HepG2 (cell line): ENCODE data around the gene GPR183. TPM values are rescaled to one million over a fixed set of nuclear protein-coding genes. Genes with fewer than 3 reads are reported as not detected.
A peak's percentile ranks its signal among the peaks of the same experiment; 100 is the strongest.

Experiments used
- ATAC-seq: fragments of 200-7000 bp; cut with Tn5 transposase; 3 replicates; pipeline ENCODE4 v1.9.1; 2020; ENCODE audit warnings: mild to moderate bottlenecking, moderate library complexity
- BruUV-seq: library from RNA; stranded (reverse); fragments of 400-500 nt; replicated peaks from 2 replicates; lab custom pipeline; 2021; lab: Mats Ljungman, UMichigan
- CTCF ChIA-PET: fragments of 300-600 bp; formaldehyde crosslinking; extraction: SDS; loops from one replicate; lab custom pipeline; 2021; ENCODE audit warnings: low total read pairs, inconsistent platforms, low intra/inter-chr PET ratio; lab: Yijun Ruan, JAX
- POLR2A ChIA-PET: fragments of 350-600 bp; sonication (Branson Sonifier 250); formaldehyde crosslinking; loops from one replicate; lab custom pipeline; 2020; ENCODE audit warnings: antibody characterized with exemption, inconsistent platforms; lab: Yijun Ruan, JAX
- DNase-seq: peaks from one replicate; pipeline ENCODE4 v3.0.0-alpha.2; 2015; ENCODE audit warnings: low spot score
- FAIRE-seq: peaks from 3 replicates; lab custom pipeline; 2011; peaks lifted over from hg19 to GRCh38; lab: Jason Lieb, UNC
- H2AFZ ChIP-seq: one replicate; pipeline ENCODE4 v1.6.1; 2011; ENCODE audit warnings: low read length, inconsistent platforms
- H3K27ac ChIP-seq: fragments of 300-600 bp; 3 replicates; pipeline ENCODE4 v1.8.0; 2011; ENCODE audit warnings: mixed run types, mild to moderate bottlenecking, mixed read lengths, low read length, inconsistent platforms; ENCODE audit not compliant: insufficient read depth; ENCODE audit errors: extremely low read length
- H3K27me3 ChIP-seq, 2 experiments: fragments of 200-600 bp in 1 of 2; 2 replicates in 1 of 2; 3 replicates in 1 of 2; pipeline versions ENCODE4 v1.6.0 to v1.8.0; 2011; ENCODE audit warnings: low read length in 2 of 2, mild to moderate bottlenecking in 2 of 2, moderate library complexity in 2 of 2, inconsistent platforms in 1 of 2; ENCODE audit not compliant: insufficient read depth in 2 of 2, control insufficient read depth in 1 of 2
- H3K36me3 ChIP-seq, 2 experiments: fragments of 200-600 bp in 1 of 2; replicated peaks in 1 of 2; 2 replicates in 1 of 2; 3 replicates in 1 of 2; pipeline versions ENCODE4 v1.5.1 to v1.8.0; 2011; ENCODE audit warnings: low read length in 2 of 2, inconsistent platforms in 1 of 2; ENCODE audit not compliant: insufficient read depth in 2 of 2, control insufficient read depth in 1 of 2
- H3K4me1 ChIP-seq: 2 replicates; pipeline ENCODE4 v1.5.1; 2012; ENCODE audit warnings: low read length, inconsistent platforms; ENCODE audit not compliant: insufficient read depth
- H3K4me2 ChIP-seq: 2 replicates; pipeline ENCODE4 v1.6.0; 2011; ENCODE audit warnings: low read depth, low read length, inconsistent platforms
- H3K4me3 ChIP-seq, 3 experiments: fragments of 200-600 bp in 1 of 3; sonication (generic), shearing (Covaris generic) in 1 of 3; replicated peaks in 1 of 3; 2 replicates each; pipeline ENCODE4 v1.5.1; 2011 to 2016; ENCODE audit warnings: low read length in 3 of 3, inconsistent platforms in 2 of 3, low read depth in 2 of 3, mild to moderate bottlenecking in 2 of 3, control low read depth in 1 of 3, mixed read lengths in 1 of 3; ENCODE audit not compliant: insufficient read depth in 1 of 3
- H3K79me2 ChIP-seq: one replicate; pipeline ENCODE4 v1.6.1; 2011; ENCODE audit warnings: low read length, inconsistent platforms; ENCODE audit not compliant: insufficient read depth
- H3K9ac ChIP-seq: 2 replicates; pipeline ENCODE4 v1.6.0; 2011; ENCODE audit warnings: mild to moderate bottlenecking, low read depth, low read length, inconsistent platforms; ENCODE audit not compliant: insufficient read depth
- H3K9me3 ChIP-seq: 2 replicates; pipeline ENCODE4 v1.5.1; 2012; ENCODE audit warnings: mild to moderate bottlenecking, low read length
- H4K20me1 ChIP-seq: 2 replicates; pipeline ENCODE4 v1.6.0; 2011; ENCODE audit warnings: inconsistent platforms, mild to moderate bottlenecking, low read length, moderate library complexity; ENCODE audit not compliant: insufficient read depth
- ATM ChIP-seq: fragments of 450-650 bp; IDR thresholded peaks from 2 replicates; pipeline ENCODE4 v1.7.1; 2017; ENCODE audit warnings: mild to moderate bottlenecking, borderline replicate concordance
- MED1 ChIP-seq: sonication (generic); formaldehyde crosslinking; IDR thresholded peaks from 2 replicates; pipeline ENCODE4 v1.4.0; 2020; ENCODE audit warnings: missing genetic modification reagents
- MTERF4 ChIP-seq: sonication (generic); formaldehyde crosslinking; IDR thresholded peaks from 2 replicates; pipeline ENCODE4 v1.8.0; 2023; ENCODE audit warnings: mild to moderate bottlenecking, missing genetic modification reagents
- MZF1 ChIP-seq: sonication (generic); formaldehyde crosslinking; IDR thresholded peaks from 2 replicates; pipeline ENCODE4 v1.8.1; 2023; ENCODE audit warnings: mild to moderate bottlenecking, missing genetic modification reagents, borderline replicate concordance
- NFYC ChIP-seq: IDR thresholded peaks from 2 replicates; pipeline ENCODE4 v1.6.1; 2016; ENCODE audit warnings: missing genetic modification reagents, missing compliant biosample characterization
- RBM22 ChIP-seq: fragments of 200-400 bp; formaldehyde crosslinking; optimal IDR thresholded peaks from 2 replicates; pipeline ENCODE3; 2017; ENCODE audit warnings: mild to moderate bottlenecking, low read length, moderate library complexity
- SETDB1 ChIP-seq: sonication (generic); formaldehyde crosslinking; IDR thresholded peaks from 2 replicates; pipeline ENCODE4 v1.5.1; 2020; ENCODE audit warnings: missing genetic modification reagents, mild to moderate bottlenecking, borderline replicate concordance
- SP140L ChIP-seq: sonication (generic); formaldehyde crosslinking; IDR thresholded peaks from 2 replicates; pipeline ENCODE4 v1.4.0; 2020; ENCODE audit warnings: missing genetic modification reagents, borderline replicate concordance
- ZNF441 ChIP-seq: sonication (generic); formaldehyde crosslinking; IDR thresholded peaks from 2 replicates; pipeline ENCODE4 v1.7.0; 2021; ENCODE audit warnings: missing genetic modification reagents, borderline replicate concordance
- ZSCAN31 ChIP-seq: sonication (generic); formaldehyde crosslinking; IDR thresholded peaks from 2 replicates; pipeline ENCODE4 v1.5.0; 2020; ENCODE audit warnings: low read depth, mild to moderate bottlenecking, missing genetic modification reagents
- ZZZ3 ChIP-seq: sonication (generic); formaldehyde crosslinking; IDR thresholded peaks from 2 replicates; pipeline ENCODE4 v1.4.0; 2020; ENCODE audit warnings: missing genetic modification reagents, mild to moderate bottlenecking, borderline replicate concordance
- whole genome bisulfite sequencing: methylation state at CpG from one replicate; pipeline ENCODE4 v1.1.6; 2017; ENCODE audit warnings: low lambda C conversion rate; 5-methylcytosine and 5-hydroxymethylcytosine counted together
- in situ Hi-C: cut with HindIII; loops from 2 replicates; pipeline ENCODE4 v1.10.0; 2017; ENCODE audit warnings: low pct_unique_long_range_greater_than_20kb; ENCODE audit not compliant: extremely low pct_ligation_motif_present
- intact Hi-C: fragments of 100-400 bp; cut with micrococcal nuclease; formaldehyde crosslinking; loops from one replicate; pipeline ENCODE4 v1.10.0; 2022; ENCODE audit not compliant: unreplicated experiment
- polyA plus RNA-seq, 8 experiments: library from polyadenylated mRNA; depleted of rRNA in 3 of 8; stranded (reverse) in 7 of 8; unstranded in 1 of 8; fragments of >200 nt; fragmentation: Illumina TruSeq in 4 of 8; extraction: Trizol in 4 of 8; gene quantifications; 2 replicates each; pipeline versions ENCODE4 v1.2.1 to v1.2.3, GENCODE V29; 2011 to 2016; ENCODE audit warnings: low read depth in 4 of 8, missing spikeins in 1 of 8, mixed read lengths in 1 of 8; ENCODE audit not compliant: insufficient read depth in 1 of 8
- total RNA-seq, 5 experiments: library from RNA; depleted of rRNA; stranded (reverse); fragments of >200 nt; fragmentation: Illumina TruSeq; extraction: Trizol; gene quantifications; 2 replicates each; pipeline ENCODE4 v1.2.3, GENCODE V29; 2016; ENCODE audit warnings: low read depth in 1 of 5
- TF ChIP-seq, protein P1 (sequence below): sonication (generic); formaldehyde crosslinking; conservative IDR thresholded peaks from 2 replicates; pipeline ENCODE4 v1.4.0; 2020; ENCODE audit warnings: missing genetic modification reagents

GPR183 gene
- total and polyA plus RNA-seq, 2 of the 13 experiments (the other 11 are each of a cell fraction or from before 2014, with no cell fraction given), result not detected

GRCh38 chr13:99307648-99308339 lies 595 bp upstream of the GPR183 start:
- Histone ChIP-seq H3K36me3 (peaks cover 2 to 9% of the 10 kb centered on the region in 2 experiments; a peak in 3 of 5 replicates), H3K27ac (no peak overlapping the region), H3K4me2 (no peak overlapping the region), H3K4me3 (no peak overlapping the region), H2AFZ (no peak overlapping the region), H3K9me3 (no peaks in the 10 kb centered on the region), H3K79me2 (no peaks in the 10 kb centered on the region), H4K20me1 (no peaks in the 10 kb centered on the region), H3K4me1 (no peaks in the 10 kb centered on the region), H3K27me3 (no peaks in the 10 kb centered on the region), H3K9ac (no peak overlapping the region)
- peak; percentile 28 for TF ChIP-seq RBM22
- no peak for TF ChIP-seq MTERF4 (CRISPR knock-in tag)
- WGBS, result 87% methylated on average over 6 of the region's 6 CpGs
- in situ Hi-C loops (no loop called here), intact Hi-C loops (no loop called here)
- POLR2A ChIA-PET, result no interaction called here
- FAIRE-seq (no peak), ATAC-seq (no peak), DNase-seq (no peak)
- BruUV-seq, result no TSS peak
- CTCF ChIA-PET, result no interaction called here

DNA sequence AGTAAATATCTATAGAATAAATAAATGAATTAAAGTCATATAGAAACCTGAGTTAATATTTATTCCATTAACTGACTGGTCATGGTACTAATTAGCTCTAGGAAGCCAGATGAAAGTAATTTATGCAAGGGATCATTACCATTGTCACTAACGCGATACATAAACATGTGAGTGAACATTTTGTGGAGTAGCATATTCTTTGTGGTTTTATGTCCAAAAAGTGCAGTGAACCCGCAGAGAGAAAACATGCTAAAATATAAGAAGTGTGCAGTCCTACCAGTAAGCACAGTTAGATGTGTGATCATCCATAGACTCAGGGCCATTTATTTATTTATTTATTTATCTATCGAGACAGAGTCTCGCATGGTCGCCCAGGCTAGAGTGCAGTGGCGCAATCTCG lies 1.6 kb downstream of the GPR183 start:
- ChIA-PET POLR2A (no interaction called here), CTCF (no interaction called here)
- FAIRE-seq, result no peak
- no peak for ATAC-seq
- no peak overlapping the region for H3K9ac ChIP-seq
- 98% methylated on average over 8 of the region's 8 CpGs for WGBS
- H4K20me1 ChIP-seq, result no peaks in the 10 kb centered on the region
- no peaks in the 10 kb centered on the region for H3K4me1 ChIP-seq
- H3K9me3 ChIP-seq, result no peaks in the 10 kb centered on the region
- intact Hi-C loops (no loop called here), in situ Hi-C loops (no loop called here)
- no peak for DNase-seq
- H3K4me2 ChIP-seq, result no peak overlapping the region
- no TSS peak for BruUV-seq
- H3K4me3 ChIP-seq, result no peak overlapping the region
- H2AFZ ChIP-seq, result no peak overlapping the region
- peaks cover 2 to 11% of the 10 kb centered on the region in 2 experiments; a peak in 4 of 5 replicates for H3K36me3 ChIP-seq
- H3K27me3 ChIP-seq, result no peaks in the 10 kb centered on the region
- H3K27ac ChIP-seq, result no peak overlapping the region
- TF ChIP-seq ZZZ3, result no peak
- TF ChIP-seq SP140L (CRISPR knock-in tag), result no peak
- no peak for TF ChIP-seq ZNF441
- TF ChIP-seq NFYC, result no peak
- no peak for TF ChIP-seq ATM
- no peak for TF ChIP-seq MED1 (CRISPR knock-in tag)
- no peak for TF ChIP-seq MZF1 (CRISPR knock-in tag)
- TF ChIP-seq, protein P1, sequence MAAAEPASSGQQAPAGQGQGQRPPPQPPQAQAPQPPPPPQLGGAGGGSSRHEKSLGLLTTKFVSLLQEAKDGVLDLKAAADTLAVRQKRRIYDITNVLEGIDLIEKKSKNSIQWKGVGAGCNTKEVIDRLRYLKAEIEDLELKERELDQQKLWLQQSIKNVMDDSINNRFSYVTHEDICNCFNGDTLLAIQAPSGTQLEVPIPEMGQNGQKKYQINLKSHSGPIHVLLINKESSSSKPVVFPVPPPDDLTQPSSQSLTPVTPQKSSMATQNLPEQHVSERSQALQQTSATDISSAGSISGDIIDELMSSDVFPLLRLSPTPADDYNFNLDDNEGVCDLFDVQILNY, result no peak
- TF ChIP-seq SETDB1 (CRISPR knock-in tag), result no peak
- TF ChIP-seq ZSCAN31 (CRISPR knock-in tag), result no peak
- no peaks in the 10 kb centered on the region for H3K79me2 ChIP-seq
